ENCODE results near the gene LIMD2. TPM values are rescaled to one million over a fixed set of nuclear protein-coding genes. Genes with fewer than 3 reads are reported as not detected.

The LIMD2 gene
- total RNA-seq, 1 experiment from 2014 or later, result 93.5 TPM

DNA sequence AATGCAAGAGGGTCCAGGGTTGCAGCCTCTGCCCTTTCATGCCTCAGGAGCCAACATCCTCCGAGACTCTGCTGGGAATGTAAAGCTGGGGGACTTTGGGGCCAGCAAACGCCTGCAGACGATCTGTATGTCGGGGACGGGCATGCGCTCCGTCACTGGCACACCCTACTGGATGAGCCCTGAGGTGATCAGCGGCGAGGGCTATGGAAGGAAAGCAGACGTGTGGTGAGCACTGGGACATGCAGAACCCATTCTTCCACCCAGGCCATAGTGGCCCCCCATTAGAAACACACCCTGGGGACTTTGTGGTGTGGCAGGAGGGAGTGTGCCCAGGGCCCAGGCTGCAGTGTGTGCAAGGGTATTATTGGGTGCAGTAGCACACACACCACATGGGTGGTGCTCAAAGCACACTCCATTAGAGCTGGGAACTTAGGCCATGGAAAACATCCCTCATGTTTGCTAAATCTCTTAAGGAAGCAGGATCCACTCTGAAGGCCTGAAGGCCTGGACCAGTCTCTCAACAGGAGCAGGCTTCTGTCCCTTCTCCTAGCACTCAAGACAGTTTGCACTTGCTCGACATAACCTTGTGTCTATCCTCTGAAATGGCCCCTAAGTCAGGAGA lies 7.6 kb downstream of the LIMD2 start:
- no peaks in the 10 kb centered on the region for H4K20me1 ChIP-seq (ENCODE audit: control insufficient read depth, insufficient read depth, insufficient read length)
- H3K9me3 Mint-ChIP-seq, result no peaks in the 10 kb centered on the region
- no peaks in the 10 kb centered on the region for H3K79me1 ChIP-seq (ENCODE audit: insufficient read depth, low read depth, low read length, poor library complexity, severe bottlenecking)
- no peak overlapping the region for H2BK5ac ChIP-seq (ENCODE audit: insufficient read length, low read length)
- no peak overlapping the region for H2AFZ ChIP-seq (ENCODE audit: low read length)
- no peaks in the 10 kb centered on the region for H3K27me3 ChIP-seq (ENCODE audit: insufficient read depth, low read length)
- H3K56ac ChIP-seq (ENCODE audit: insufficient read length, low read depth, low read length), result no peak overlapping the region
- no peak overlapping the region for H3K14ac ChIP-seq (ENCODE audit: insufficient read depth, low read length)
- no peaks in the 10 kb centered on the region for H3K79me2 ChIP-seq (ENCODE audit: insufficient read depth, low read length)
- H2BK120ac ChIP-seq (ENCODE audit: low read depth, low read length, poor library complexity, severe bottlenecking), result no peak overlapping the region
- H3K23me2 ChIP-seq (ENCODE audit: insufficient read length, low read depth, low read length, poor library complexity, severe bottlenecking), result no peaks in the 10 kb centered on the region
- H3K4ac ChIP-seq (ENCODE audit: low read depth, low read length), result no peak overlapping the region
- TF ChIP-seq, protein P1, sequence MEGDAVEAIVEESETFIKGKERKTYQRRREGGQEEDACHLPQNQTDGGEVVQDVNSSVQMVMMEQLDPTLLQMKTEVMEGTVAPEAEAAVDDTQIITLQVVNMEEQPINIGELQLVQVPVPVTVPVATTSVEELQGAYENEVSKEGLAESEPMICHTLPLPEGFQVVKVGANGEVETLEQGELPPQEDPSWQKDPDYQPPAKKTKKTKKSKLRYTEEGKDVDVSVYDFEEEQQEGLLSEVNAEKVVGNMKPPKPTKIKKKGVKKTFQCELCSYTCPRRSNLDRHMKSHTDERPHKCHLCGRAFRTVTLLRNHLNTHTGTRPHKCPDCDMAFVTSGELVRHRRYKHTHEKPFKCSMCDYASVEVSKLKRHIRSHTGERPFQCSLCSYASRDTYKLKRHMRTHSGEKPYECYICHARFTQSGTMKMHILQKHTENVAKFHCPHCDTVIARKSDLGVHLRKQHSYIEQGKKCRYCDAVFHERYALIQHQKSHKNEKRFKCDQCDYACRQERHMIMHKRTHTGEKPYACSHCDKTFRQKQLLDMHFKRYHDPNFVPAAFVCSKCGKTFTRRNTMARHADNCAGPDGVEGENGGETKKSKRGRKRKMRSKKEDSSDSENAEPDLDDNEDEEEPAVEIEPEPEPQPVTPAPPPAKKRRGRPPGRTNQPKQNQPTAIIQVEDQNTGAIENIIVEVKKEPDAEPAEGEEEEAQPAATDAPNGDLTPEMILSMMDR (conservative IDR thresholded peaks at IDR 0.05), result no peak
- no peak overlapping the region for H2BK12ac ChIP-seq (ENCODE audit: insufficient read length, low read depth, low read length)
- no peak overlapping the region for H2BK15ac ChIP-seq (ENCODE audit: low read depth, low read length)
- H3K9me3 ChIP-seq (ENCODE audit: control insufficient read depth, low read depth, low read length), result no peaks in the 10 kb centered on the region
- no peak overlapping the region for H3K23ac ChIP-seq (ENCODE audit: insufficient read length, low read depth, low read length)
- no peak overlapping the region for H2AK5ac ChIP-seq (ENCODE audit: insufficient read length, low read length)
- H3K4me1 ChIP-seq (ENCODE audit: insufficient read depth, low read length), result no peaks in the 10 kb centered on the region; the same call in 1 of the 2 replicates
- no peak overlapping the region for H3T11ph ChIP-seq (ENCODE audit: low read length)
- no peak overlapping the region for H3K9ac ChIP-seq (ENCODE audit: extremely low read depth, insufficient read length, low read length)
- H3K27ac ChIP-seq (ENCODE audit: insufficient read length, low read depth, low read length), result no peak overlapping the region
- no peak overlapping the region for H3K4me2 ChIP-seq (ENCODE audit: insufficient read depth, insufficient read length, low read length)
- H4K5ac ChIP-seq (ENCODE audit: insufficient read length, low read depth, low read length), result no peak overlapping the region
- no peak overlapping the region for H3K4me3 Mint-ChIP-seq
- no CpG with 5 or more reads among the region's 11 CpGs for WGBS (ENCODE audit: extremely low coverage, insufficient read length, low lambda C conversion rate)
- no peak overlapping the region for H2BK20ac ChIP-seq (ENCODE audit: low read depth, low read length, poor library complexity, severe bottlenecking)
- no peaks in the 10 kb centered on the region for H3K27me3 Mint-ChIP-seq (ENCODE audit: low read depth)
- no peak overlapping the region for H4K91ac ChIP-seq (ENCODE audit: insufficient read length, low read depth, low read length)
- H4K8ac ChIP-seq (replicated peaks; ENCODE audit: insufficient read length, low read depth, low read length), result no peak overlapping the region
- H3K18ac ChIP-seq (ENCODE audit: insufficient read length, low read depth, low read length), result no peak overlapping the region
- peaks cover 7 to 49% (median 30%) of the 10 kb centered on the region in 3 experiments for H3K36me3 Mint-ChIP-seq (ENCODE audit: insufficient read depth in 1 of 3, low read depth in 3 of 3)
- DNase-seq, result no peak
- 0 out of 7 replicates have a peak overlapping the region, but pooled peaks of 1 of the 3 experiments have one; percentile 57 for H3K27ac Mint-ChIP-seq
- H3K4me1 Mint-ChIP-seq, result peaks cover 13 to 22% of the 10 kb centered on the region in 2 experiments; a peak in 2 of 4 replicates
